Adipocyte (in vitro differentiated cells): ENCODE data around the gene CNOT4.
"Not testable (repeated sequence)": the region's sequence is repeated elsewhere in the genome, so short reads cannot be mapped to it uniquely, and the experiment has no call there.

Experiments used
- DNase-seq: peaks from one replicate; pipeline ENCODE4 v3.0.0-alpha.2; 2015; ENCODE audit warnings: low read depth
- H3K27me3 ChIP-seq: replicated peaks from 2 replicates; pipeline ENCODE4 v1.7.0; 2013; ENCODE audit warnings: mild to moderate bottlenecking, low read length, moderate library complexity; ENCODE audit not compliant: control insufficient read depth, insufficient read depth
- H3K36me3 ChIP-seq: 2 replicates; pipeline ENCODE4 v1.7.0; 2013; ENCODE audit warnings: low read length, mild to moderate bottlenecking, moderate library complexity; ENCODE audit not compliant: control insufficient read depth, insufficient read depth, severe bottlenecking
- H3K4me1 ChIP-seq: 2 replicates; pipeline ENCODE4 v1.7.0; 2013; ENCODE audit warnings: mild to moderate bottlenecking, low read length, moderate library complexity; ENCODE audit not compliant: control insufficient read depth, insufficient read depth
- H3K4me3 ChIP-seq: 2 replicates; pipeline ENCODE4 v1.7.0; 2013; ENCODE audit warnings: mild to moderate bottlenecking, low read length, moderate library complexity
- H3K9ac ChIP-seq: 2 replicates; pipeline ENCODE4 v1.7.0; 2013; ENCODE audit warnings: mild to moderate bottlenecking, low read length, moderate library complexity
- H3K9me3 ChIP-seq: 2 replicates; pipeline ENCODE4 v1.7.0; 2013; ENCODE audit warnings: mild to moderate bottlenecking, low read length, moderate library complexity; ENCODE audit not compliant: control insufficient read depth

The CNOT4 gene

GRCh38 chr7:135448753-135449152 is 61.1 kb downstream of the CNOT4 start:
- H3K9me3 ChIP-seq = no peaks in the 10 kb centered on the region
- H3K36me3 ChIP-seq = no peaks in the 10 kb centered on the region
- no peak overlapping the region for H3K4me3 ChIP-seq
- no peaks in the 10 kb centered on the region for H3K27me3 ChIP-seq
- H3K4me1 ChIP-seq = peaks cover 17% of the 10 kb centered on the region
- no peak overlapping the region for H3K9ac ChIP-seq
- peak; percentile 31 for DNase-seq

GRCh38 chr7:135447748-135448147 is 62.2 kb downstream of the CNOT4 start:
- no peaks in the 10 kb centered on the region for H3K9me3 ChIP-seq
- no peak for DNase-seq
- no peaks in the 10 kb centered on the region for H3K36me3 ChIP-seq
- no peaks in the 10 kb centered on the region for H3K27me3 ChIP-seq
- H3K4me1 ChIP-seq = peaks cover 17% of the 10 kb centered on the region
- H3K4me3 ChIP-seq = no peak overlapping the region
- no peak overlapping the region for H3K9ac ChIP-seq

GRCh38 chr7:135445690-135446089 is 64.2 kb downstream of the CNOT4 start:
- no peak overlapping the region for H3K4me3 ChIP-seq
- H3K9ac ChIP-seq = no peak overlapping the region
- DNase-seq = no peak
- H3K4me1 ChIP-seq = peaks cover 19% of the 10 kb centered on the region
- no peaks in the 10 kb centered on the region for H3K9me3 ChIP-seq
- no peaks in the 10 kb centered on the region for H3K36me3 ChIP-seq
- H3K27me3 ChIP-seq = no peaks in the 10 kb centered on the region

- not testable (repeated sequence) for H3K4me3 ChIP-seq, H3K36me3 ChIP-seq, H3K27me3 ChIP-seq, H3K9me3 ChIP-seq, DNase-seq, H3K9ac ChIP-seq
- peaks cover 19% of the 10 kb centered on the region for H3K4me1 ChIP-seq
Observed at GRCh38 chr7:135445266-135445665, 64.6 kb downstream of the CNOT4 start.

- DNase-seq = peak; percentile 14
Observed at GRCh38 chr7:135441791-135442190, 68.1 kb downstream of the CNOT4 start.

GRCh38 chr7:135434047-135434446 is 75.9 kb downstream of the CNOT4 start:
- no peak overlapping the region for H3K4me3 ChIP-seq
- peaks cover 16% of the 10 kb centered on the region for H3K36me3 ChIP-seq
- no peak for DNase-seq
- peaks cover 3% of the 10 kb centered on the region for H3K4me1 ChIP-seq
- no peak overlapping the region for H3K9ac ChIP-seq
- H3K9me3 ChIP-seq = no peaks in the 10 kb centered on the region
- no peaks in the 10 kb centered on the region for H3K27me3 ChIP-seq

More at GRCh38 chr7:135441791-135442190, 68.1 kb downstream of the CNOT4 start:
- Histone ChIP-seq H3K9ac (no peak overlapping the region), H3K36me3 (peaks cover 6% of the 10 kb centered on the region), H3K27me3 (no peaks in the 10 kb centered on the region), H3K4me3 (no peak overlapping the region), H3K9me3 (no peaks in the 10 kb centered on the region), H3K4me1 (peaks cover 11% of the 10 kb centered on the region)

- no peak for DNase-seq
- H3K36me3 ChIP-seq = peaks cover 8% of the 10 kb centered on the region
Observed at GRCh38 chr7:135430626-135431025, 79.3 kb downstream of the CNOT4 start.

GRCh38 chr7:135428879-135429278 is 81.0 kb downstream of the CNOT4 start:
- Histone ChIP-seq H3K4me3 (no peak overlapping the region), H3K36me3 (no peaks in the 10 kb centered on the region), H3K27me3 (no peaks in the 10 kb centered on the region), H3K9me3 (no peaks in the 10 kb centered on the region), H3K4me1 (peaks cover 5% of the 10 kb centered on the region), H3K9ac (no peak overlapping the region)
- no peak for DNase-seq

More at GRCh38 chr7:135430626-135431025, 79.3 kb downstream of the CNOT4 start:
- peaks cover 5% of the 10 kb centered on the region for H3K4me1 ChIP-seq
- no peaks in the 10 kb centered on the region for H3K27me3 ChIP-seq
- no peak overlapping the region for H3K9ac ChIP-seq
- H3K9me3 ChIP-seq = no peaks in the 10 kb centered on the region
- H3K4me3 ChIP-seq = no peak overlapping the region

GRCh38 chr7:135428011-135428410 is 81.9 kb downstream of the CNOT4 start:
- Histone ChIP-seq H3K9me3 (no peaks in the 10 kb centered on the region), H3K36me3 (no peaks in the 10 kb centered on the region), H3K4me1 (peaks cover 5% of the 10 kb centered on the region), H3K27me3 (no peaks in the 10 kb centered on the region), H3K9ac (no peak overlapping the region), H3K4me3 (no peak overlapping the region)
- DNase-seq = no peak

- Histone ChIP-seq H3K4me1 (peaks cover 5% of the 10 kb centered on the region), H3K9me3 (no peaks in the 10 kb centered on the region), H3K9ac (no peak overlapping the region), H3K27me3 (no peaks in the 10 kb centered on the region), H3K4me3 (no peak overlapping the region), H3K36me3 (no peaks in the 10 kb centered on the region)
- no peak for DNase-seq
Observed at GRCh38 chr7:135427166-135427565, 82.7 kb downstream of the CNOT4 start.

- Histone ChIP-seq H3K27me3 (no peaks in the 10 kb centered on the region), H3K9ac (no peak overlapping the region), H3K36me3 (no peaks in the 10 kb centered on the region), H3K9me3 (no peaks in the 10 kb centered on the region), H3K4me1 (peaks cover 21% of the 10 kb centered on the region), H3K4me3 (no peak overlapping the region)
- DNase-seq = no peak
Observed at GRCh38 chr7:135425036-135425435, 84.9 kb downstream of the CNOT4 start.

- Histone ChIP-seq H3K9ac (no peak overlapping the region), H3K36me3 (peaks cover 7% of the 10 kb centered on the region), H3K27me3 (no peaks in the 10 kb centered on the region), H3K4me3 (no peak overlapping the region), H3K4me1 (peaks cover 17% of the 10 kb centered on the region), H3K9me3 (no peaks in the 10 kb centered on the region)
- peak; percentile 4 for DNase-seq
Observed at GRCh38 chr7:135420786-135421185, 89.1 kb downstream of the CNOT4 start.
